ENCODE measurements around the gene ALS2CL. TPM values are rescaled to one million over a fixed set of nuclear protein-coding genes. Genes with fewer than 3 reads are reported as not detected.

Gene ALS2CL
- total RNA-seq, 1 experiment from 2014 or later: 0.24 TPM

DNA sequence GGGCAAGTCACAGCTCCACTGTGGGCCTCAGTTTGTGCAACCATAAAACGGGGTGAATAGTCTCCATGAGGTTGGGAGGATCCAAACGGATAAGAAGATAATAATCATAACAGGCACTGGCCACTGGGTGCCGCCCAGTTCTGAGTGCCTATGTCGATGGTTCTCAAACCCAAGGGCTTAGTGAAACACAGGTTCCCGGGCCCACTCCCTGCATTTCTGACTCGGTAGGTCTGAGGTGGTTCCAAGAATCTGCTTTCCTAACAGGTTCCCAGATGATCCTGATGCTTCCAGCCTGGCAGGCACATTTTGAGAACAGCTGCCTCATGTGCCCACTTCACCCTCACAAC lies 21.2 kb downstream of the ALS2CL start:
- DNase-seq (ENCODE audit: low spot score): no peak
- TF ChIP-seq, protein P1, sequence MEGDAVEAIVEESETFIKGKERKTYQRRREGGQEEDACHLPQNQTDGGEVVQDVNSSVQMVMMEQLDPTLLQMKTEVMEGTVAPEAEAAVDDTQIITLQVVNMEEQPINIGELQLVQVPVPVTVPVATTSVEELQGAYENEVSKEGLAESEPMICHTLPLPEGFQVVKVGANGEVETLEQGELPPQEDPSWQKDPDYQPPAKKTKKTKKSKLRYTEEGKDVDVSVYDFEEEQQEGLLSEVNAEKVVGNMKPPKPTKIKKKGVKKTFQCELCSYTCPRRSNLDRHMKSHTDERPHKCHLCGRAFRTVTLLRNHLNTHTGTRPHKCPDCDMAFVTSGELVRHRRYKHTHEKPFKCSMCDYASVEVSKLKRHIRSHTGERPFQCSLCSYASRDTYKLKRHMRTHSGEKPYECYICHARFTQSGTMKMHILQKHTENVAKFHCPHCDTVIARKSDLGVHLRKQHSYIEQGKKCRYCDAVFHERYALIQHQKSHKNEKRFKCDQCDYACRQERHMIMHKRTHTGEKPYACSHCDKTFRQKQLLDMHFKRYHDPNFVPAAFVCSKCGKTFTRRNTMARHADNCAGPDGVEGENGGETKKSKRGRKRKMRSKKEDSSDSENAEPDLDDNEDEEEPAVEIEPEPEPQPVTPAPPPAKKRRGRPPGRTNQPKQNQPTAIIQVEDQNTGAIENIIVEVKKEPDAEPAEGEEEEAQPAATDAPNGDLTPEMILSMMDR (conservative IDR thresholded peaks at IDR 0.05; ENCODE audit: low read depth, low read length): no peak
- no peak for TF ChIP-seq EZH2 (IDR thresholded peaks at IDR 0.05; ENCODE audit: borderline replicate concordance, low read depth, low read length, poor library complexity, severe bottlenecking)
- H3K9me3 ChIP-seq (ENCODE audit: low read depth, low read length, poor library complexity, severe bottlenecking): no peaks in the 10 kb centered on the region
- ChIA-PET CTCF (no interaction called here), POLR2A (ENCODE audit: low non-redundant PET) (no interaction called here)
- intact Hi-C loops (cut with micrococcal nuclease; ENCODE audit: unreplicated experiment): no loop called here
- BruUV-seq (replicated peaks): no TSS peak
- no peak overlapping the region for H3K4me3 ChIP-seq (ENCODE audit: low read depth, low read length, poor library complexity, severe bottlenecking)
- no peaks in the 10 kb centered on the region for H3K36me3 ChIP-seq (ENCODE audit: insufficient read depth, low read length, poor library complexity, severe bottlenecking)
- no peak overlapping the region for H3K27ac ChIP-seq (ENCODE audit: low read depth, low read length, poor library complexity, severe bottlenecking)
- no peaks in the 10 kb centered on the region for H3K4me1 ChIP-seq (ENCODE audit: insufficient read depth, low read length, poor library complexity, severe bottlenecking)
- H3K27me3 ChIP-seq (replicated peaks; ENCODE audit: insufficient read depth, low read depth, low read length, poor library complexity): no peaks in the 10 kb centered on the region

DNA sequence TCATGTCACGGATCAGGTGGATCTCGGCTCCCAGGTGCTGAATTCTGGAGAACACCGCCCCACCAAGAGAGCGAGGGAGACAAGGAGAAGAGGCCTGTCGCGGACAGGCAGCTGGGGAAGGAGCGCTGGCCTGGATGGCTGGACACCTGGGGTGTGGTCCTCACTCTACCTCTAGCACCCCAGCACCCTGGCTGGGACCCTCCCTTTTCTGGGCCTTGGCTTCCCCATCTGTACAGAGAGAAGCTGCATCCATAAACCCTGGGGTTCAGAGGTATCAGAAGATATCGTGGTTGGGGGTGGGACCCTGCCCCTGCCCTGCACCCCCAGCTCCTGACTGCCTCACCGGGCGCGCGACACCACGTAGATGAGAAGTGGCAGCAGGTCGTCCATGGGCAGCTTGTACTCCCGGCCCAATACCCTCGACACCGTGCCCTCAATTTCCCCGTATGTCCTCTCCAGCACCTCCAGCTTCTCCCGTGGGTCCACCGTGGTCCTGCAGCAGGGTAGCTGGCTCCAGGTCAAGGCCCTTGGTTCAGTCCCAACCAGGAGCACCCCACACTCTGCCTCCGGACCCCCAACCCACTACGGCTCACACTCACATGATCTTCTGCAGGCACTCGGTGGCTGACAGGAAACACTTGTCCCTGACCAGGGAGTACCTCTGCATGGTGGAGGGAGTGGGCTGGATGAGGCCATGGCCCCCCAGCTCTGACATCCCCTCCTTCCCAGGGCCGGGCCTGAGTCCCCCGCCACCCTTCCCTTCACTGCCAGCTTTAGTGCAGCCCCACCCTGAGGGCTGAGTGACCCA lies 21.7 kb downstream of the ALS2CL start:
- Histone ChIP-seq H3K27me3 (replicated peaks; ENCODE audit: insufficient read depth, low read depth, low read length, poor library complexity) (no peaks in the 10 kb centered on the region), H3K4me3 (ENCODE audit: low read depth, low read length, poor library complexity, severe bottlenecking) (no peak overlapping the region), H3K4me1 (ENCODE audit: insufficient read depth, low read length, poor library complexity, severe bottlenecking) (no peaks in the 10 kb centered on the region), H3K9me3 (ENCODE audit: low read depth, low read length, poor library complexity, severe bottlenecking) (no peaks in the 10 kb centered on the region), H3K36me3 (ENCODE audit: insufficient read depth, low read length, poor library complexity, severe bottlenecking) (no peaks in the 10 kb centered on the region), H3K27ac (ENCODE audit: low read depth, low read length, poor library complexity, severe bottlenecking) (no peak overlapping the region)
- ChIA-PET POLR2A (ENCODE audit: low non-redundant PET) (no interaction called here), CTCF (no interaction called here)
- DNase-seq (ENCODE audit: low spot score): no peak
- BruUV-seq (replicated peaks): no TSS peak
- intact Hi-C loops (cut with micrococcal nuclease; ENCODE audit: unreplicated experiment): no loop called here
- no peak for TF ChIP-seq EZH2 (IDR thresholded peaks at IDR 0.05; ENCODE audit: borderline replicate concordance, low read depth, low read length, poor library complexity, severe bottlenecking)
- TF ChIP-seq, protein P1 (conservative IDR thresholded peaks at IDR 0.05; ENCODE audit: low read depth, low read length): no peak

DNA sequence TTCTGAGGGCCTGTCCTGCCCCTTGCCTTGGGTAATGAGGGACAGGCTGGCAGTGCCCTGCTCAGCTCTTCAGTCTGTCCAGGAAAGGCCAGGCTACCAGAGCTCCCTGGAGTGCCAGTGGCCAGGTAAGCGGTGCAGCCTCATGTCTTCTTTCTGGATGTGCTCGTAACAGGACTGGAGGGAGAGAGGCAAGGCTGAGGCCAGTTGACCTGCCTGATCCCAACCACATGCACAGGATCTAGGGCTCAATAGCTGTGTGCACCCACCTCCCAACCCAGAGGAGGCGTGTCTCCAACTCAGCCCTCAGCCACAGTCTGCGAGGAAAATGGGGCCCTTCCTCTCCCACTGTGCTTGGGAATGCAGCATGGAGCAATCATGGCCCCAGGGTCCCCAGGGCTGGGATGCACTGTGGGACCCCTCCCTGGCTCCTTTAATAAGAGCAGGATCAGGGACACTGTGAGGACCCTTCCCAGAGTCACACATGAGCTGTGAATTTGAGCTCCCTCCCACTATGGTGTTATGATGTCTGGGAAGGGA lies 22.5 kb downstream of the ALS2CL start:
- Histone ChIP-seq H3K27me3 (replicated peaks; ENCODE audit: insufficient read depth, low read depth, low read length, poor library complexity) (no peaks in the 10 kb centered on the region), H3K4me3 (ENCODE audit: low read depth, low read length, poor library complexity, severe bottlenecking) (no peak overlapping the region), H3K36me3 (ENCODE audit: insufficient read depth, low read length, poor library complexity, severe bottlenecking) (no peaks in the 10 kb centered on the region), H3K9me3 (ENCODE audit: low read depth, low read length, poor library complexity, severe bottlenecking) (no peaks in the 10 kb centered on the region), H3K4me1 (ENCODE audit: insufficient read depth, low read length, poor library complexity, severe bottlenecking) (no peaks in the 10 kb centered on the region), H3K27ac (ENCODE audit: low read depth, low read length, poor library complexity, severe bottlenecking) (no peak overlapping the region)
- no TSS peak for BruUV-seq (replicated peaks)
- intact Hi-C loops (cut with micrococcal nuclease; ENCODE audit: unreplicated experiment): no loop called here
- CTCF ChIA-PET: no interaction called here
- POLR2A ChIA-PET (ENCODE audit: low non-redundant PET): no interaction called here
- TF ChIP-seq, protein P1 (conservative IDR thresholded peaks at IDR 0.05; ENCODE audit: low read depth, low read length): no peak
- no peak for TF ChIP-seq EZH2 (IDR thresholded peaks at IDR 0.05; ENCODE audit: borderline replicate concordance, low read depth, low read length, poor library complexity, severe bottlenecking)
- no peak for DNase-seq (ENCODE audit: low spot score)

Measured in A673 (cell line).